ENCODE measurements around the gene TSN.

TSN gene

GRCh38 chr2:121794233-121794632, 38.8 kb downstream of the TSN start:
- H3K27ac ChIP-seq (replicated peaks) = no peak overlapping the region
- DNase-seq (ENCODE audit: low read depth in 1 of 2, low spot score in 1 of 2) = no peak
- no peak overlapping the region for H3K4me3 ChIP-seq (replicated peaks; ENCODE audit: insufficient read depth, low read length)
- H3K27me3 ChIP-seq (ENCODE audit: insufficient read depth, poor library complexity, severe bottlenecking) = no peaks in the 10 kb centered on the region
- TF ChIP-seq, protein P1, sequence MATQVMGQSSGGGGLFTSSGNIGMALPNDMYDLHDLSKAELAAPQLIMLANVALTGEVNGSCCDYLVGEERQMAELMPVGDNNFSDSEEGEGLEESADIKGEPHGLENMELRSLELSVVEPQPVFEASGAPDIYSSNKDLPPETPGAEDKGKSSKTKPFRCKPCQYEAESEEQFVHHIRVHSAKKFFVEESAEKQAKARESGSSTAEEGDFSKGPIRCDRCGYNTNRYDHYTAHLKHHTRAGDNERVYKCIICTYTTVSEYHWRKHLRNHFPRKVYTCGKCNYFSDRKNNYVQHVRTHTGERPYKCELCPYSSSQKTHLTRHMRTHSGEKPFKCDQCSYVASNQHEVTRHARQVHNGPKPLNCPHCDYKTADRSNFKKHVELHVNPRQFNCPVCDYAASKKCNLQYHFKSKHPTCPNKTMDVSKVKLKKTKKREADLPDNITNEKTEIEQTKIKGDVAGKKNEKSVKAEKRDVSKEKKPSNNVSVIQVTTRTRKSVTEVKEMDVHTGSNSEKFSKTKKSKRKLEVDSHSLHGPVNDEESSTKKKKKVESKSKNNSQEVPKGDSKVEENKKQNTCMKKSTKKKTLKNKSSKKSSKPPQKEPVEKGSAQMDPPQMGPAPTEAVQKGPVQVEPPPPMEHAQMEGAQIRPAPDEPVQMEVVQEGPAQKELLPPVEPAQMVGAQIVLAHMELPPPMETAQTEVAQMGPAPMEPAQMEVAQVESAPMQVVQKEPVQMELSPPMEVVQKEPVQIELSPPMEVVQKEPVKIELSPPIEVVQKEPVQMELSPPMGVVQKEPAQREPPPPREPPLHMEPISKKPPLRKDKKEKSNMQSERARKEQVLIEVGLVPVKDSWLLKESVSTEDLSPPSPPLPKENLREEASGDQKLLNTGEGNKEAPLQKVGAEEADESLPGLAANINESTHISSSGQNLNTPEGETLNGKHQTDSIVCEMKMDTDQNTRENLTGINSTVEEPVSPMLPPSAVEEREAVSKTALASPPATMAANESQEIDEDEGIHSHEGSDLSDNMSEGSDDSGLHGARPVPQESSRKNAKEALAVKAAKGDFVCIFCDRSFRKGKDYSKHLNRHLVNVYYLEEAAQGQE (IDR thresholded peaks at IDR 0.05; ENCODE audit: insufficient replicate concordance, low read depth) = no peak
- TF ChIP-seq, protein P2, sequence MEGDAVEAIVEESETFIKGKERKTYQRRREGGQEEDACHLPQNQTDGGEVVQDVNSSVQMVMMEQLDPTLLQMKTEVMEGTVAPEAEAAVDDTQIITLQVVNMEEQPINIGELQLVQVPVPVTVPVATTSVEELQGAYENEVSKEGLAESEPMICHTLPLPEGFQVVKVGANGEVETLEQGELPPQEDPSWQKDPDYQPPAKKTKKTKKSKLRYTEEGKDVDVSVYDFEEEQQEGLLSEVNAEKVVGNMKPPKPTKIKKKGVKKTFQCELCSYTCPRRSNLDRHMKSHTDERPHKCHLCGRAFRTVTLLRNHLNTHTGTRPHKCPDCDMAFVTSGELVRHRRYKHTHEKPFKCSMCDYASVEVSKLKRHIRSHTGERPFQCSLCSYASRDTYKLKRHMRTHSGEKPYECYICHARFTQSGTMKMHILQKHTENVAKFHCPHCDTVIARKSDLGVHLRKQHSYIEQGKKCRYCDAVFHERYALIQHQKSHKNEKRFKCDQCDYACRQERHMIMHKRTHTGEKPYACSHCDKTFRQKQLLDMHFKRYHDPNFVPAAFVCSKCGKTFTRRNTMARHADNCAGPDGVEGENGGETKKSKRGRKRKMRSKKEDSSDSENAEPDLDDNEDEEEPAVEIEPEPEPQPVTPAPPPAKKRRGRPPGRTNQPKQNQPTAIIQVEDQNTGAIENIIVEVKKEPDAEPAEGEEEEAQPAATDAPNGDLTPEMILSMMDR (IDR thresholded peaks at IDR 0.05; ENCODE audit: insufficient read depth, low read length) = no peak
- no peak for TF ChIP-seq POLR2AphosphoS5 (IDR thresholded peaks at IDR 0.05; ENCODE audit: low read depth)
- no peak for TF ChIP-seq GABPA (IDR thresholded peaks at IDR 0.05; ENCODE audit: low read depth)
- TF ChIP-seq SPI1 (IDR thresholded peaks at IDR 0.05; ENCODE audit: borderline replicate concordance, low read depth) = no peak

- DNase-seq (ENCODE audit: low read depth in 1 of 2, low spot score in 1 of 2) = no peak
- Histone ChIP-seq H3K27me3 (ENCODE audit: insufficient read depth, poor library complexity, severe bottlenecking) (no peaks in the 10 kb centered on the region), H3K4me3 (replicated peaks; ENCODE audit: insufficient read depth, low read length) (no peak overlapping the region), H3K27ac (replicated peaks) (no peak overlapping the region)
- TF ChIP-seq, protein P1 (IDR thresholded peaks at IDR 0.05; ENCODE audit: insufficient replicate concordance, low read depth) = no peak
- TF ChIP-seq GABPA (IDR thresholded peaks at IDR 0.05; ENCODE audit: low read depth) (no peak), POLR2AphosphoS5 (IDR thresholded peaks at IDR 0.05; ENCODE audit: low read depth) (no peak), SPI1 (IDR thresholded peaks at IDR 0.05; ENCODE audit: borderline replicate concordance, low read depth) (no peak)
- TF ChIP-seq, protein P2 (IDR thresholded peaks at IDR 0.05; ENCODE audit: insufficient read depth, low read length) = no peak
Measured at GRCh38 chr2:121796239-121796638, 40.8 kb downstream of the TSN start.

DNA sequence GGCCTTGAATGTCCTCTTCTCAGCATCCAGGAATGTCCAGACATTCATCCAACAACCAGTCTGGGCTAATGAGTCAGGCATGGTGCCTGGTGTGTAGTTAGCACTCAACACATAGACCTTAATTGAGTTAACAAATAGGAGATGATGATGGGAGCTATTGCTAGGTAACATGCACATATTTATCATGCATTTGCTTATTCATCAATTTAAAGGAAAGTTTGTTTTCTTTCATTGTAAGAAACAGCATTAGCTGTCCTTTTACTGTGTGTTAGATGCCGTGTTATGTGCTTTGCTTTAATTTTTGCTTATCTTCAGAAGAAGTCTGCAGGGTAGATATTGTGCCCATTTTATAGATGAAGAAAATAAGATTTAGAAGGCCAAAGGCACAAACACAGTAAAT, 43.2 kb downstream of the TSN start:
- Histone ChIP-seq H3K4me3 (replicated peaks; ENCODE audit: insufficient read depth, low read length) (no peak overlapping the region), H3K27ac (replicated peaks) (no peak overlapping the region), H3K27me3 (ENCODE audit: insufficient read depth, poor library complexity, severe bottlenecking) (no peaks in the 10 kb centered on the region)
- no peak for TF ChIP-seq POLR2AphosphoS5 (IDR thresholded peaks at IDR 0.05; ENCODE audit: low read depth)
- no peak for TF ChIP-seq GABPA (IDR thresholded peaks at IDR 0.05; ENCODE audit: low read depth)
- TF ChIP-seq, protein P1 (IDR thresholded peaks at IDR 0.05; ENCODE audit: insufficient replicate concordance, low read depth) = no peak
- TF ChIP-seq, protein P2 (IDR thresholded peaks at IDR 0.05; ENCODE audit: insufficient read depth, low read length) = no peak
- TF ChIP-seq SPI1 (IDR thresholded peaks at IDR 0.05; ENCODE audit: borderline replicate concordance, low read depth) = no peak
- no peak for DNase-seq (ENCODE audit: low read depth in 1 of 2, low spot score in 1 of 2)
